Panc1 (cell line): Measurements from ENCODE around the gene CHST11. TPM values are rescaled to one million over a fixed set of nuclear protein-coding genes. Genes with fewer than 3 reads are reported as not detected.

Source experiments
- ATAC-seq: fragments of 200-7000 bp; cut with Tn5 transposase; 2 replicates; pipeline ENCODE4 v1.9.1; 2020; ENCODE audit warnings: mild to moderate bottlenecking, moderate library complexity
- BruUV-seq: library from RNA; stranded (reverse); fragments of 400-500 nt; replicated peaks from 2 replicates; lab custom pipeline; 2021; lab: Mats Ljungman, UMichigan
- CTCF ChIA-PET: fragments of 300-600 bp; sonication (Branson Sonifier 250); formaldehyde crosslinking; loops from one replicate; lab custom pipeline; 2022; ENCODE audit warnings: antibody characterized with exemption; lab: Charles Lee
- POLR2A ChIA-PET: fragments of 300-600 bp; sonication (Branson Sonifier 250); formaldehyde crosslinking; loops from one replicate; lab custom pipeline; 2022; ENCODE audit warnings: antibody characterized with exemption; lab: Charles Lee
- DNase-seq: peaks from one replicate; pipeline ENCODE4 v3.0.0-alpha.2; 2010; ENCODE audit warnings: low read depth, low spot score
- H3K27ac ChIP-seq: 2 replicates; pipeline ENCODE4 v1.5.1; 2011; ENCODE audit warnings: mild to moderate bottlenecking, low read length, inconsistent platforms
- H3K27me3 ChIP-seq: fragments of 200-500 bp; sonication (Bioruptor generic); 2 replicates; pipeline ENCODE4 v1.6.0; 2014; ENCODE audit warnings: low read length, inconsistent platforms; ENCODE audit not compliant: control insufficient read depth, insufficient read depth
- H3K36me3 ChIP-seq: fragments of 200-500 bp; sonication (Bioruptor generic); 2 replicates; pipeline ENCODE4 v1.5.1; 2014; ENCODE audit warnings: inconsistent platforms, mild to moderate bottlenecking, low read length, moderate library complexity; ENCODE audit not compliant: control insufficient read depth, insufficient read depth
- H3K4me1 ChIP-seq: 2 replicates; pipeline ENCODE4 v1.5.1; 2011; ENCODE audit warnings: inconsistent platforms, mild to moderate bottlenecking, low read length, moderate library complexity; ENCODE audit not compliant: control insufficient read depth, insufficient read depth
- H3K4me3 ChIP-seq, 2 experiments: 2 replicates each; pipeline ENCODE4 v1.5.1; 2011 to 2012; ENCODE audit warnings: low read depth in 2 of 2, low read length in 2 of 2, mild to moderate bottlenecking in 2 of 2, inconsistent platforms in 1 of 2, moderate library complexity in 1 of 2
- H3K9me3 ChIP-seq: fragments of 200-500 bp; sonication (Bioruptor generic); 2 replicates; pipeline ENCODE4 v1.5.1; 2014; ENCODE audit warnings: low read depth, mild to moderate bottlenecking, inconsistent platforms, low read length, moderate library complexity; ENCODE audit not compliant: control insufficient read depth, insufficient read depth
- CTCF ChIP-seq: fragments of 450-650 bp; IDR thresholded peaks from 2 replicates; pipeline ENCODE4 v1.5.1; 2017; ENCODE audit warnings: mild to moderate bottlenecking
- POLR2AphosphoS5 ChIP-seq: IDR thresholded peaks from 2 replicates; pipeline ENCODE4 v1.6.1; 2012; ENCODE audit warnings: mild to moderate bottlenecking, low read depth, low read length, moderate library complexity
- REST ChIP-seq, 2 experiments: IDR thresholded peaks; 2 replicates each; pipeline ENCODE4 v1.6.1; 2011 to 2012; ENCODE audit warnings: low read depth in 2 of 2, control low read depth in 1 of 2, low read length in 1 of 2, mild to moderate bottlenecking in 1 of 2, moderate library complexity in 1 of 2; ENCODE audit not compliant: insufficient read depth in 1 of 2
- SIN3A ChIP-seq: IDR thresholded peaks from 2 replicates; pipeline ENCODE4 v1.6.1; 2012; ENCODE audit warnings: low read depth, mild to moderate bottlenecking, low read length, moderate library complexity, borderline replicate concordance; ENCODE audit not compliant: insufficient read depth
- TCF7L2 ChIP-seq: IDR thresholded peaks from 2 replicates; pipeline ENCODE4 v1.6.1; 2011; ENCODE audit warnings: mild to moderate bottlenecking, low read depth, low read length, inconsistent platforms
- in situ Hi-C: cut with HindIII; loops from 2 replicates; pipeline ENCODE4 v1.10.0; 2016; ENCODE audit warnings: low sequenced_read_pairs, low pct_unique_long_range_greater_than_20kb
- intact Hi-C: fragments of 100-400 bp; cut with micrococcal nuclease; formaldehyde crosslinking; loops from one replicate; pipeline ENCODE4 v1.10.0; 2022; ENCODE audit not compliant: unreplicated experiment
- total RNA-seq: library from RNA; stranded (reverse); gene quantifications from one replicate; pipeline ENCODE4 v1.2.1, GENCODE V29; 2021; ENCODE audit not compliant: unreplicated experiment

CHST11 gene
- total RNA-seq, 1 experiment from 2014 or later, result 11.4 TPM

- POLR2A ChIA-PET, result no interaction called here
- no peaks in the 10 kb centered on the region for H3K9me3 ChIP-seq
- no peak overlapping the region for H3K4me3 ChIP-seq
- intact Hi-C loops, result no loop called here
- no peaks in the 10 kb centered on the region for H3K4me1 ChIP-seq
- H3K27ac ChIP-seq, result no peak overlapping the region
- TF ChIP-seq TCF7L2, result no peak
- TF ChIP-seq POLR2AphosphoS5, result no peak
- no peak for TF ChIP-seq CTCF
- TF ChIP-seq REST (IDR thresholded peaks at IDR 0.05; ENCODE audit: insufficient read depth in 1 of 2, low read depth in 2 of 2, low read length in 1 of 2), result no peak
- TF ChIP-seq SIN3A, result no peak
- no peaks in the 10 kb centered on the region for H3K27me3 ChIP-seq
- ATAC-seq (no peak), DNase-seq (no peak)
- in situ Hi-C loops, result no loop called here
- no peaks in the 10 kb centered on the region for H3K36me3 ChIP-seq
- CTCF ChIA-PET, result no interaction called here
- BruUV-seq, result no TSS peak
Observed at GRCh38 chr12:104490186-104490585, 33.4 kb downstream of the CHST11 start.

- Histone ChIP-seq H3K27ac (no peak overlapping the region), H3K27me3 (no peaks in the 10 kb centered on the region), H3K4me3 (no peak overlapping the region), H3K9me3 (no peaks in the 10 kb centered on the region), H3K4me1 (no peaks in the 10 kb centered on the region), H3K36me3 (no peaks in the 10 kb centered on the region)
- ChIA-PET POLR2A (no interaction called here), CTCF (no interaction called here)
- no peak for DNase-seq
- ATAC-seq, result no peak
- no peak for TF ChIP-seq TCF7L2
- no peak for TF ChIP-seq CTCF
- TF ChIP-seq REST (IDR thresholded peaks at IDR 0.05; ENCODE audit: insufficient read depth in 1 of 2, low read depth in 2 of 2, low read length in 1 of 2), result no peak
- no peak for TF ChIP-seq SIN3A
- no peak for TF ChIP-seq POLR2AphosphoS5
- in situ Hi-C loops, result no loop called here
- no TSS peak for BruUV-seq
- intact Hi-C loops, result no loop called here
Observed at GRCh38 chr12:104490850-104491249, 34.1 kb downstream of the CHST11 start.
